Stomach (tissue), 9 donors: ENCODE results near the gene TRIM26. TPM values are rescaled to one million over a fixed set of nuclear protein-coding genes. Genes with fewer than 3 reads are reported as not detected.
"Not testable (repeated sequence)": the region's sequence is repeated elsewhere in the genome, so short reads cannot be mapped to it uniquely, and the experiment has no call there.

ENCODE experiments used
- DNase-seq, 2 donors: peaks; one replicate each; pipeline versions ENCODE4 v3.0.0 to v3.0.0-alpha.2; 2013 to 2019
- H3K27ac ChIP-seq, 5 donors: fragments of 200-600 bp in 4 of 5; sonication (generic) in 4 of 5; one replicate each; pipeline ENCODE4 v1.5.1; 2013 to 2019; ENCODE audit warnings: mild to moderate bottlenecking in 1 of 5, moderate library complexity in 1 of 5
- H3K27me3 ChIP-seq, 3 donors: fragments of 200-600 bp; sonication (generic); one replicate each; pipeline ENCODE4 v1.5.1; 2017 to 2019; ENCODE audit warnings: mixed run types in 1 of 3
- H3K36me3 ChIP-seq, 4 donors: fragments of 200-600 bp; sonication (generic); 1 replicate in 3 of 4; 2 replicates in 1 of 4; pipeline ENCODE4 v1.5.1; 2016 to 2019
- H3K4me1 ChIP-seq, 4 donors: fragments of 200-600 bp; sonication (generic); one replicate each; pipeline ENCODE4 v1.5.1; 2016 to 2019
- H3K4me3 ChIP-seq, 4 donors: fragments of 200-600 bp; sonication (generic) in 3 of 4; one replicate each; pipeline ENCODE4 v1.5.1; 2016 to 2019; ENCODE audit warnings: mild to moderate bottlenecking in 1 of 4
- H3K9me3 ChIP-seq, 4 donors: fragments of 200-600 bp; sonication (generic); one replicate each; pipeline ENCODE4 v1.5.1; 2016 to 2019
- CTCF ChIP-seq, 7 experiments: fragments of 450-650 bp in 4 of 7; fragments of 200-600 bp in 3 of 7; sonication (generic) in 3 of 7; IDR thresholded peaks; one replicate each; pipeline ENCODE4 v1.5.1; 2016 to 2019; ENCODE audit warnings: antibody characterized with exemption in 7 of 7, control low read depth in 2 of 7, mild to moderate bottlenecking in 1 of 7
- EP300 ChIP-seq: sonication (generic); formaldehyde crosslinking; IDR thresholded peaks from one replicate; pipeline ENCODE4 v1.6.1; 2017; ENCODE audit warnings: antibody characterized with exemption
- POLR2A ChIP-seq, 4 donors: fragments of 450-650 bp; IDR thresholded peaks; one replicate each; pipeline ENCODE4 v1.6.1; 2016; ENCODE audit warnings: antibody characterized with exemption in 4 of 4, control low read depth in 2 of 4, mild to moderate bottlenecking in 1 of 4, moderate library complexity in 1 of 4
- POLR2AphosphoS5 ChIP-seq, 3 donors: sonication (generic); formaldehyde crosslinking; IDR thresholded peaks; one replicate each; pipeline ENCODE4 v1.6.1; 2016; ENCODE audit warnings: antibody characterized with exemption in 3 of 3
- WGBS, 5 donors: extraction: QIAGEN DNeasy Blood & Tissue Kit in 3 of 5; methylation state at CpG; one replicate each; pipeline versions ENCODE4 v1.1.5 to v1.1.7; 2013 to 2018; 5-methylcytosine and 5-hydroxymethylcytosine counted together
- intact Hi-C: fragments of 100-400 bp; cut with DNase I; formaldehyde crosslinking; loops from one replicate; pipeline ENCODE4 v1.15.1; 2023; ENCODE audit warnings: low total_unique reads
- polyA plus RNA-seq, 3 donors: library from polyadenylated mRNA; stranded (reverse); fragments of 200-250 nt; gene quantifications; one replicate each; pipeline ENCODE4 v1.2.3, GENCODE V29; 2013
- total RNA-seq, 5 donors: library from RNA; depleted of rRNA; stranded (reverse); fragments of >200 nt; gene quantifications; one replicate each; pipeline versions ENCODE4 v1.1.0 to v1.2.3, GENCODE V29; 2014 to 2016
- donor health status: healthy with polysubstance abuse.
- donor health status: Bipolar disorder and iron deficiency.
- donor health status: healthy.

Gene TRIM26
- total and polyA plus RNA-seq, 8 donors: 25.1 to 53.9 (median 30.4) TPM

- no peak for DNase-seq
- no peak for TF ChIP-seq EP300
- no peak for TF ChIP-seq POLR2AphosphoS5 (IDR thresholded peaks at IDR 0.05)
- TF ChIP-seq POLR2A (IDR thresholded peaks at IDR 0.05): no peak
- no peak for TF ChIP-seq CTCF (IDR thresholded peaks at IDR 0.05)
- WGBS, 5 donors: 66 to 85% (median 74%) methylated on average over 2 of the region's 2 CpGs
These were observed 17.9 kb upstream of the TRIM26 start for GRCh38 chr6:30231067-30231466.

GRCh38 chr6:30227763-30228487, 14.7 kb upstream of the TRIM26 start:
- TF ChIP-seq POLR2AphosphoS5 (IDR thresholded peaks at IDR 0.05) (no peak), CTCF (IDR thresholded peaks at IDR 0.05) (no peak)
- DNase-seq: no peak
- Histone ChIP-seq H3K4me3 (no peak overlapping the region), H3K36me3 (no peaks in the 10 kb centered on the region), H3K4me1 (no peaks in the 10 kb centered on the region), H3K27me3 (no peaks in the 10 kb centered on the region), H3K9me3 (peaks cover 0 to 7% (median 0%) of the 10 kb centered on the region in 4 donors), H3K27ac (no peak overlapping the region)
- intact Hi-C loops: no loop called here
- 60 to 74% (median 72%) methylated on average over 6 of the region's 6 CpGs for WGBS, 5 donors

More at GRCh38 chr6:30231067-30231466, 17.9 kb upstream of the TRIM26 start:
- intact Hi-C loops: loop anchor here (10.0 kb wide), 1 partner anchor 164 kb away; no protein-coding TSS in a partner anchor
- Histone ChIP-seq H3K4me3 (no peak overlapping the region), H3K27ac (no peak overlapping the region), H3K4me1 (no peaks in the 10 kb centered on the region), H3K27me3 (no peaks in the 10 kb centered on the region), H3K9me3 (no peaks in the 10 kb centered on the region), H3K36me3 (no peaks in the 10 kb centered on the region)

- TF ChIP-seq POLR2A (IDR thresholded peaks at IDR 0.05): no peak
- no peak for TF ChIP-seq POLR2AphosphoS5 (IDR thresholded peaks at IDR 0.05)
- no peak for TF ChIP-seq CTCF (IDR thresholded peaks at IDR 0.05)
- TF ChIP-seq EP300: no peak
- H3K4me1 ChIP-seq: no peaks in the 10 kb centered on the region
- no peaks in the 10 kb centered on the region for H3K27me3 ChIP-seq
- no peak overlapping the region for H3K4me3 ChIP-seq
- 74 to 95% (median 81%) methylated on average over 6 of the region's 6 CpGs for WGBS, 5 donors
- no peak for DNase-seq
- intact Hi-C loops: no loop called here
- H3K9me3 ChIP-seq: peaks cover 0 to 7% (median 0%) of the 10 kb centered on the region in 4 donors
- no peak overlapping the region for H3K27ac ChIP-seq
- H3K36me3 ChIP-seq: no peaks in the 10 kb centered on the region
These were observed 14.1 kb upstream of the TRIM26 start for GRCh38 chr6:30227242-30227722.

GRCh38 chr6:30223339-30223738, 10.1 kb upstream of the TRIM26 start:
- no peak for DNase-seq
- Histone ChIP-seq H3K4me1 (peaks cover 0 to 8% (median 6%) of the 10 kb centered on the region in 4 donors), H3K27me3 (no peaks in the 10 kb centered on the region), H3K9me3 (peaks cover 0 to 7% (median 0%) of the 10 kb centered on the region in 4 donors), H3K27ac (no peak overlapping the region), H3K4me3 (no peak overlapping the region), H3K36me3 (no peaks in the 10 kb centered on the region)
- no peak for TF ChIP-seq CTCF (IDR thresholded peaks at IDR 0.05)
- TF ChIP-seq POLR2AphosphoS5 (IDR thresholded peaks at IDR 0.05): no peak
- TF ChIP-seq EP300: no peak
- TF ChIP-seq POLR2A (IDR thresholded peaks at IDR 0.05): no peak
- intact Hi-C loops: no loop called here
- WGBS, 5 donors: 64 to 90% (median 73%) methylated on average over 1 of the region's 1 CpG

- DNase-seq, H3K27ac ChIP-seq, H3K36me3 ChIP-seq, H3K27me3 ChIP-seq, H3K4me1 ChIP-seq, H3K9me3 ChIP-seq, intact Hi-C loops, H3K4me3 ChIP-seq: not testable (repeated sequence)
- 89 to 97% (median 95%) methylated on average over 14 to 23 of the region's 23 CpGs for whole genome bisulfite sequencing, 5 donors
These were observed 8.8 kb upstream of the TRIM26 start for GRCh38 chr6:30221956-30222355.

GRCh38 chr6:30221395-30221794, 8.2 kb upstream of the TRIM26 start:
- H3K36me3 ChIP-seq, H3K27me3 ChIP-seq, DNase-seq, H3K27ac ChIP-seq, H3K4me1 ChIP-seq, H3K9me3 ChIP-seq, intact Hi-C loops, H3K4me3 ChIP-seq: not testable (repeated sequence)
- WGBS, 5 donors: 79 to 83% (median 82%) methylated on average over 6 of the region's 6 CpGs
